Natural killer cell (primary cell): Measurements from ENCODE around the gene ABR. TPM values are rescaled to one million over a fixed set of nuclear protein-coding genes. Genes with fewer than 3 reads are reported as not detected.

Source experiments
- ATAC-seq, 3 donors: fragments of 150-1000 bp in 2 of 3; fragments of 200-7000 bp in 1 of 3; cut with Tn5 transposase; 1 replicate in 1 of 3; 2 replicates in 2 of 3; pipeline ENCODE4 v1.10.0; 2021; ENCODE audit warnings: mild to moderate bottlenecking in 2 of 3, moderate library complexity in 2 of 3
- DNase-seq, 2 donors: peaks; one replicate each; pipeline versions ENCODE4 v3.0.0 to v3.0.0-alpha.2; 2013 to 2021; ENCODE audit warnings: mixed read lengths in 1 of 2
- H3K27ac ChIP-seq: one replicate; pipeline ENCODE4 v1.5.1; 2013; ENCODE audit warnings: mild to moderate bottlenecking, low read length
- H3K27me3 ChIP-seq: one replicate; pipeline ENCODE4 v1.6.1; 2013; ENCODE audit warnings: low read length; ENCODE audit not compliant: control insufficient read depth, insufficient read depth
- H3K36me3 ChIP-seq: one replicate; pipeline ENCODE4 v1.6.1; 2013; ENCODE audit warnings: low read length; ENCODE audit not compliant: control insufficient read depth, insufficient read depth
- H3K4me1 ChIP-seq: one replicate; pipeline ENCODE4 v1.6.1; 2013; ENCODE audit warnings: low read length; ENCODE audit not compliant: control insufficient read depth, insufficient read depth
- H3K4me3 ChIP-seq: one replicate; pipeline ENCODE4 v1.5.1; 2013; ENCODE audit warnings: low read length
- H3K9me3 ChIP-seq: one replicate; pipeline ENCODE4 v1.6.1; 2013; ENCODE audit warnings: low read length; ENCODE audit not compliant: control insufficient read depth, insufficient read depth
- H3K27ac Mint-ChIP-seq, 2 donors: one replicate each; pipeline ENCODE4 v1.8.0; 2022; ENCODE audit warnings: mild to moderate bottlenecking in 2 of 2, mixed read lengths in 2 of 2, moderate library complexity in 1 of 2
- H3K27me3 Mint-ChIP-seq, 2 donors: one replicate each; pipeline ENCODE4 v1.8.0; 2022; ENCODE audit warnings: low read depth in 2 of 2, mixed read lengths in 2 of 2
- H3K36me3 Mint-ChIP-seq: one replicate; pipeline ENCODE4 v1.8.0; 2022; ENCODE audit warnings: mixed read lengths
- H3K4me1 Mint-ChIP-seq, 2 donors: one replicate each; pipeline ENCODE4 v1.8.0; 2022; ENCODE audit warnings: mixed read lengths in 2 of 2
- H3K4me3 Mint-ChIP-seq: one replicate; pipeline ENCODE4 v1.8.0; 2022; ENCODE audit warnings: mild to moderate bottlenecking, moderate library complexity, mixed read lengths
- H3K9me3 Mint-ChIP-seq, 2 donors: one replicate each; pipeline ENCODE4 v1.8.0; 2022; ENCODE audit warnings: mixed read lengths in 2 of 2
- WGBS: methylation state at CpG from one replicate; pipeline ENCODE4 v1.1.7; 2013; ENCODE audit warnings: missing lambda C conversion rate; ENCODE audit not compliant: insufficient coverage; 5-methylcytosine and 5-hydroxymethylcytosine counted together
- intact Hi-C: fragments of 100-400 bp; cut with micrococcal nuclease; formaldehyde crosslinking; loops from one replicate; pipeline ENCODE4 v1.14.2; 2022
- total RNA-seq, 4 donors: library from RNA; stranded (reverse); fragments of 120-200 nt in 1 of 4; gene quantifications; one replicate each; pipeline versions ENCODE4 v1.2.3 to v1.2.4, GENCODE V29; 2013 to 2022
- TF ChIP-seq, protein P1 (sequence below): fragments of 200-600 bp; IDR thresholded peaks from one replicate; pipeline ENCODE4 v1.8.0; 2022; ENCODE audit warnings: antibody characterized with exemption

Gene ABR
- total RNA-seq, 3 donors from 2014 or later (not counting 1 experiment from before 2014, with no cell fraction given): 155 to 215 (median 163) TPM

DNA sequence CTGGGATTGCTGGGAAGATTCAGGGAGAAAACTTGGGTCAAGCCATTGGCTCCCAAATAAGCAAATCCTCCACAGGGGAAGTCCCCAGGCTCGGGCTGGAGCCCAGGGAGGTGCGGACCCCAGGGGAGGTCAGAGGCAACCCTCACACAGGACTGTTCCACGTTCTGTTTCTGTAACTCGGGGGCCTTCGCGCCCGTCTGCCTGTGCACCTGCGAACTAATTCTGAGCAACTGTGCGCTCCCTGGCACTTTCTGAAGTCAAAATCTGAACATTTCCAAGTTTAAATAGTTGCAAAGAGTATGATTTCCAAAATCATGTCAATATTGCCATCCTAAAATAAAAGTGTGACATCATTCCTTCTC is 166.1 kb downstream of the ABR start:
- H3K4me1 ChIP-seq: no peaks in the 10 kb centered on the region
- H3K9me3 ChIP-seq: no peaks in the 10 kb centered on the region
- no peak overlapping the region for H3K27ac ChIP-seq
- H3K27me3 ChIP-seq: no peaks in the 10 kb centered on the region
- TF ChIP-seq, protein P1, sequence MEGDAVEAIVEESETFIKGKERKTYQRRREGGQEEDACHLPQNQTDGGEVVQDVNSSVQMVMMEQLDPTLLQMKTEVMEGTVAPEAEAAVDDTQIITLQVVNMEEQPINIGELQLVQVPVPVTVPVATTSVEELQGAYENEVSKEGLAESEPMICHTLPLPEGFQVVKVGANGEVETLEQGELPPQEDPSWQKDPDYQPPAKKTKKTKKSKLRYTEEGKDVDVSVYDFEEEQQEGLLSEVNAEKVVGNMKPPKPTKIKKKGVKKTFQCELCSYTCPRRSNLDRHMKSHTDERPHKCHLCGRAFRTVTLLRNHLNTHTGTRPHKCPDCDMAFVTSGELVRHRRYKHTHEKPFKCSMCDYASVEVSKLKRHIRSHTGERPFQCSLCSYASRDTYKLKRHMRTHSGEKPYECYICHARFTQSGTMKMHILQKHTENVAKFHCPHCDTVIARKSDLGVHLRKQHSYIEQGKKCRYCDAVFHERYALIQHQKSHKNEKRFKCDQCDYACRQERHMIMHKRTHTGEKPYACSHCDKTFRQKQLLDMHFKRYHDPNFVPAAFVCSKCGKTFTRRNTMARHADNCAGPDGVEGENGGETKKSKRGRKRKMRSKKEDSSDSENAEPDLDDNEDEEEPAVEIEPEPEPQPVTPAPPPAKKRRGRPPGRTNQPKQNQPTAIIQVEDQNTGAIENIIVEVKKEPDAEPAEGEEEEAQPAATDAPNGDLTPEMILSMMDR: no peak
- no peak overlapping the region for H3K27ac Mint-ChIP-seq
- H3K36me3 ChIP-seq: peaks cover 37% of the 10 kb centered on the region
- no peaks in the 10 kb centered on the region for H3K4me1 Mint-ChIP-seq
- no peaks in the 10 kb centered on the region for H3K27me3 Mint-ChIP-seq
- no peak overlapping the region for H3K4me3 ChIP-seq
- H3K4me3 Mint-ChIP-seq: no peak overlapping the region
- intact Hi-C loops: no loop called here
- no peaks in the 10 kb centered on the region for H3K9me3 Mint-ChIP-seq
- ATAC-seq: no peak
- H3K36me3 Mint-ChIP-seq: no peaks in the 10 kb centered on the region
- WGBS: 92% methylated on average over 9 of the region's 9 CpGs
- DNase-seq: no peak

DNA sequence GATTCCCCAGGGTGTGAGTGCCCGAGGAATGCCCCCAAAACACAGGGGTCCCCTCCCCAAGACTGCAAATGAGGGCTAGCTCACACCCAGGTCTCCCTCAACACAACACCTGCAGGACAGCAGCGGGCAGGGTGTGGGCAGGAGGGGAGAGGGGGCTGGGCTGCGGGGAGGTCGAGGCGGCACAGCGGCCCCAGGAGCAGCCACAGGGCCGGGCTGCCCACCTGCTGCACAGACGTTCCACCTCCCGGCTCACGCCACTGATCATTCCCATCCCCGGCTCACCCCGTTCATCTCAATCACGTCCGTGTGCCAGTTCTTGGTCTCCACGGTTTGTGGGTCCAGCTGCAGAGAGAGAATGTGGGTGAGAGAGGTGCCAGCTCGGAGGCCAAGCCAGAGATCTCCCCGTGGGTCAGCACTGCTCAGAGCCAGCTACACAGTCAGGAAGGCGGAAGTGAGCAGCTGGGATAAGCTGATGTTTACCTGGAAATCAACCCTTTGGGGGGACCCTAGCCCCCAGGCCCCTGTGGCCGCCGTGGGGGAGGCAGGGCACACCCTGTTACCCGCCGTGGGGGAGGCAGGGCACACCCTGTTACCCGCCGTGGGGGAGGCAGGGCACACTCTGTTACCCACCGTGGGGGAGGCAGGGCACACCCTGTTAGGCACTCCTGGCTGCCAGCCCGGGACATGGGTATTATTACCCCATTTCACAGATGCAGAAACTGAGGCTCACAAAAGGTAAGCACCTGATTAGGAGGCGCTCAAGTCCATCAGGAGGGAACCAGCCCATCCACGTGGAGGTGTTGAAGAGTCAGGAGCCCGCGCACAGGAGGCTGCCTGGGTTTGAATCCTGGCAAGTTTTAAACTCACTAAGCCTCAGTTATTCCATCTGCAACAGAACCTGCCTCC is 166.7 kb downstream of the ABR start:
- Mint-ChIP-seq H3K4me3 (no peak overlapping the region), H3K36me3 (no peaks in the 10 kb centered on the region), H3K27me3 (no peaks in the 10 kb centered on the region), H3K4me1 (no peaks in the 10 kb centered on the region), H3K9me3 (no peaks in the 10 kb centered on the region), H3K27ac (no peak overlapping the region)
- DNase-seq: no peak
- H3K27ac ChIP-seq: no peak overlapping the region
- peaks cover 43% of the 10 kb centered on the region for H3K36me3 ChIP-seq
- no peaks in the 10 kb centered on the region for H3K9me3 ChIP-seq
- intact Hi-C loops: no loop called here
- no peaks in the 10 kb centered on the region for H3K4me1 ChIP-seq
- WGBS: 92% methylated on average over 29 of the region's 30 CpGs
- no peak for ATAC-seq
- TF ChIP-seq, protein P1: no peak
- no peak overlapping the region for H3K4me3 ChIP-seq
- no peaks in the 10 kb centered on the region for H3K27me3 ChIP-seq

DNA sequence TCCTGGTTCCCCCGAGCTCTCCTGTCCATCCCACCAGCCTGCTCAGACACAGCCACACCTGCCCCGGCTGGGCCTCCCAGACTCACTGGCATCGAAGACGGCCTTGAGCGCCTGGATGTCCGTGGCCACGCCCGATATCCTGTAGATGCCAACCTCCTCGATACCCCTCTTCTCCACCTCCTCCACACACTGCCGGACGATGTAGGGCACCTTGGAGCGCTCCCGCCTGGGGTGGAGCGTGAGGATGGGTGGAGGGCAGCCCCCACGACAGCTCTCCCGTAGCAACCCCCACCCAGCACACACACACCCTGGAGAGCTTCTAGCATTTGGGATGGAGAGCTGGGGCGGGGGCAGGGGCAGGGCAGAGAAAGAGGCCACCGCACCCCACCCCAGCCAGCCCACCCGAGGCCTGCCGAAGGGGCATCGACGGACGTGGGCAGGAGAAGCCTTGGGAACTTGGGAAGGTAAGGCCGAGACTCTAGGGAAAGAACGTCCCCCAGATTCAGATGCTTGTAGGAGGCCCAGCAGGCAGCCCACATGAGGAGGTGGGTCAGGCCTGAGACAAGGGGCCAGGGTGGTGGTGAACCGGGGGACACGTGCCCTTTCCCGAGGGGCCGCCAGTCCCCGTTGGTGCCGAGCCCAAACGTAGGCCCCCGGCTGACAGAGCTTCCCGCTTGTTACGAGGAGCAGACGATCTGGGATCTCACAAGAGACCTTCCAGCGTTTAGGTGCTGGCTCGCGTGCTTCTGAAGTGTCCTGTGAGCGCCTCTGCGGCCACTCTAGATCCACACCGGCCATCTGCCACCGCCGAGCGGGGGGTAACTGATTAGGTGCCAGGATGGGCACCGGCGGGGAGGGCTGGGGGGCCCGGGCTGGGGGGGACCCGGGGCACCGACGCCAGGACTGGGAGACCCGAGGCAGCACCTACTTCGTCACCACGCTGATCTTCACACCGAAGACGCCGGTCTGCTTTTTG is 167.7 kb downstream of the ABR start:
- Mint-ChIP-seq H3K9me3 (no peaks in the 10 kb centered on the region), H3K27ac (peak overlapping the region in 1 of 2 donors; percentile 38), H3K36me3 (no peaks in the 10 kb centered on the region), H3K4me3 (no peak overlapping the region), H3K4me1 (no peaks in the 10 kb centered on the region), H3K27me3 (no peaks in the 10 kb centered on the region)
- no peaks in the 10 kb centered on the region for H3K4me1 ChIP-seq
- intact Hi-C loops: no loop called here
- no peak overlapping the region for H3K27ac ChIP-seq
- WGBS: 96% methylated on average over 49 of the region's 57 CpGs
- TF ChIP-seq, protein P1: no peak
- no peaks in the 10 kb centered on the region for H3K27me3 ChIP-seq
- H3K36me3 ChIP-seq: peaks cover 53% of the 10 kb centered on the region
- no peaks in the 10 kb centered on the region for H3K9me3 ChIP-seq
- H3K4me3 ChIP-seq: no peak overlapping the region
- DNase-seq: no peak
- no peak for ATAC-seq
